Adipose tissue (tissue), 3 donors: ENCODE data around the gene PAN3. TPM values are rescaled to one million over a fixed set of nuclear protein-coding genes. Genes with fewer than 3 reads are reported as not detected.

Source experiments
- H3K27ac ChIP-seq: one replicate; pipeline ENCODE4 v1.5.1; 2013; ENCODE audit warnings: low read depth, low read length
- WGBS, 3 donors: extraction: QIAGEN DNeasy Blood & Tissue Kit; methylation state at CpG; one replicate each; pipeline ENCODE4 v1.1.7; 2013; 5-methylcytosine and 5-hydroxymethylcytosine counted together
- polyA plus RNA-seq, 3 donors: library from polyadenylated mRNA; stranded (reverse); fragments of 200-250 nt; gene quantifications; one replicate each; pipeline ENCODE4 v1.2.3, GENCODE V29; 2013
- donor health status: healthy with polysubstance abuse.
- donor health status: Bipolar disorder and iron deficiency.
- donor health status: healthy.

The PAN3 gene
- polyA plus RNA-seq, 3 donors: 5.9 to 13.4 (median 9.0) TPM

GRCh38 chr13:28181413-28181812 lies 43.1 kb downstream of the PAN3 start:
- WGBS, 3 donors: 94 to 95% (median 94%) methylated on average over 2 of the region's 2 CpGs
- H3K27ac ChIP-seq: no peak overlapping the region

- no peak overlapping the region for H3K27ac ChIP-seq
- WGBS, 3 donors: 36 to 53% (median 51%) methylated on average over 2 of the region's 2 CpGs
Observed at GRCh38 chr13:28185256-28185655, 46.9 kb downstream of the PAN3 start.

GRCh38 chr13:28199089-28199488 lies 60.7 kb downstream of the PAN3 start:
- no peak overlapping the region for H3K27ac ChIP-seq
- 63 to 94% (median 89%) methylated on average over 3 of the region's 3 CpGs for WGBS, 3 donors

- no peak overlapping the region for H3K27ac ChIP-seq
- 96 to 98% (median 97%) methylated on average over 5 of the region's 5 CpGs for WGBS, 3 donors
Observed at GRCh38 chr13:28204043-28204442, 65.7 kb downstream of the PAN3 start.

GRCh38 chr13:28204690-28205443 lies 66.5 kb downstream of the PAN3 start:
- 79 to 96% (median 85%) methylated on average over 5 of the region's 5 CpGs for WGBS, 3 donors
- H3K27ac ChIP-seq: no peak overlapping the region

GRCh38 chr13:28218679-28219078 lies 80.3 kb downstream of the PAN3 start:
- 69 to 86% (median 84%) methylated on average over 4 of the region's 4 CpGs for WGBS, 3 donors
- no peak overlapping the region for H3K27ac ChIP-seq

- no peak overlapping the region for H3K27ac ChIP-seq
- WGBS, 3 donors: 96 to 98% (median 97%) methylated on average over 4 of the region's 4 CpGs
Observed at GRCh38 chr13:28219408-28220099, 81.2 kb downstream of the PAN3 start.

GRCh38 chr13:28220166-28220565 lies 81.8 kb downstream of the PAN3 start:
- H3K27ac ChIP-seq: no peak overlapping the region
- 95 to 98% (median 97%) methylated on average over 4 of the region's 4 CpGs for WGBS, 3 donors

GRCh38 chr13:28229522-28230411 lies 91.4 kb downstream of the PAN3 start:
- no peak overlapping the region for H3K27ac ChIP-seq
- whole genome bisulfite sequencing, 3 donors: 78 to 96% (median 94%) methylated on average over 4 of the region's 4 CpGs

GRCh38 chr13:28231642-28232041 lies 93.3 kb downstream of the PAN3 start:
- H3K27ac ChIP-seq: no peak overlapping the region
- WGBS, 3 donors: 96 to 100% (median 98%) methylated on average over 3 of the region's 3 CpGs

GRCh38 chr13:28237944-28238343 lies 99.6 kb downstream of the PAN3 start:
- no peak overlapping the region for H3K27ac ChIP-seq
- WGBS, 3 donors: 88 to 91% (median 88%) methylated on average over 2 of the region's 2 CpGs

- whole genome bisulfite sequencing, 3 donors: 69 to 80% (median 72%) methylated on average over 2 of the region's 2 CpGs
- no peak overlapping the region for H3K27ac ChIP-seq
Observed at GRCh38 chr13:28239374-28239773, 101.0 kb downstream of the PAN3 start.

- no peak overlapping the region for H3K27ac ChIP-seq
- 55 to 93% (median 62%) methylated on average over 2 of the region's 2 CpGs for WGBS, 3 donors
Observed at GRCh38 chr13:28245465-28245864, 107.1 kb downstream of the PAN3 start.

- H3K27ac ChIP-seq: no peak overlapping the region
- WGBS, 3 donors: 80 to 95% (median 85%) methylated on average over 2 of the region's 2 CpGs
Observed at GRCh38 chr13:28246891-28247290, 108.5 kb downstream of the PAN3 start.

- WGBS, 3 donors: 28 to 36% (median 30%) methylated on average over 1 of the region's 1 CpG
- H3K27ac ChIP-seq: no peak overlapping the region
Observed at GRCh38 chr13:28248080-28248479, 109.7 kb downstream of the PAN3 start.

GRCh38 chr13:28250542-28250941 lies 112.2 kb downstream of the PAN3 start:
- 82 to 93% (median 87%) methylated on average over 10 of the region's 10 CpGs for WGBS, 3 donors
- H3K27ac ChIP-seq: no peak overlapping the region

GRCh38 chr13:28251466-28251865 lies 113.1 kb downstream of the PAN3 start:
- H3K27ac ChIP-seq: no peak overlapping the region
- WGBS, 3 donors: 69 to 91% (median 70%) methylated on average over 6 of the region's 6 CpGs

- no peak overlapping the region for H3K27ac ChIP-seq
- 96 to 100% (median 98%) methylated on average over 1 of the region's 1 CpG for WGBS, 3 donors
Observed at GRCh38 chr13:28252547-28252946, 114.2 kb downstream of the PAN3 start.

GRCh38 chr13:28257305-28257704 lies 119.0 kb downstream of the PAN3 start:
- no peak overlapping the region for H3K27ac ChIP-seq
- WGBS, 3 donors: 88 to 100% (median 92%) methylated on average over 4 of the region's 4 CpGs
